HT-29 (cell line): ENCODE results near the gene CIZ1. TPM values are rescaled to one million over a fixed set of nuclear protein-coding genes. Genes with fewer than 3 reads are reported as not detected.

Source experiments
- DNase-seq: peaks from one replicate; pipeline ENCODE4 v3.0.0-alpha.2; 2015; ENCODE audit warnings: low spot score
- total RNA-seq: library from RNA; depleted of rRNA; stranded (reverse); fragments of >200 nt; shearing (Covaris generic); gene quantifications from 2 replicates; pipeline ENCODE4 v1.2.3, GENCODE V29; 2014

CIZ1 gene
- total RNA-seq, 1 experiment from 2014 or later = 99.1 TPM

DNA sequence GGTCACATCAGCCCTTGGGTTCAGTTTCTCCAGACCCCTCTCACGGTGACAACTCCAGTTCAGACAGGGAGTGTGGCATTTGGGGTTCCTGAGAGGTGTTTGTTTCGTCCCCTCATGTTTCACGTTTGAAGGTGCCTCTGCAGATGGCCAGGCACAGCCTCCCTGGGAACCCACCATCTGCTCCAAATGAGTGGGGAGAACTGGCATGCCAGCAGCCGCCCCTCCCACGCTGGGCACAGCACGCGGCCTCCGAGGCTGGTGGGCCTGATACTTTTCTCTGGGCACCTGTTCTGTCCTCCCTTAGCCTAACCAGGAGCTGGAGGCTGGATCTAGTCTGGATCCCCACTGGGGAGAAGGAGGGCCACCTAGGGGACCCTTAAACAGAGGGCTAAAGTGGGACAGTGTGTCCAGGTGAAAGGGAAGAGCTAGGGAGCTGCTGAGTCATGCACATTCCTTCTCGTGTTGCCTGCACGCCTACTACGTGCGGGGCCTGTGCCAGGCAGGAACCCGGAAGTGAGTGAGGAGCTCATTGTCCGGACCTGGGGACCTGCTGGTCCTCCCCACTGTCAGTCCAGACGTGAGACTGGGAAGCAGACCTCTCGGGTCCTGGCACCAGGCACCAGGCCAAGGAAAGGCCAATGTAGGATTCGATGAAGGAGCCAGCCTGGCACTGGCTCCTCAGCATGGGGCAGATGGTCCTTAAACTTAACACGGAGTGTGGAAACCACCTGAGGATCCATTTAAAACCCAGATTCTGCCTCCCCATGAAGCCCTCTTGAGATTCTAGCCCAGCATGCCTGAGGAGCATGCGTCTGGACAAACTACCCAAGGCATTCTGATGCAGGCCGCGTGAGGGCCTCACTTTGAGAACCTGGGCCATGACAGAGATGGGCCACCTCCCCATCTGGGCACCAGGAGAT is 23.5 kb upstream of the CIZ1 start:
- DNase-seq = peak; percentile 47

DNA sequence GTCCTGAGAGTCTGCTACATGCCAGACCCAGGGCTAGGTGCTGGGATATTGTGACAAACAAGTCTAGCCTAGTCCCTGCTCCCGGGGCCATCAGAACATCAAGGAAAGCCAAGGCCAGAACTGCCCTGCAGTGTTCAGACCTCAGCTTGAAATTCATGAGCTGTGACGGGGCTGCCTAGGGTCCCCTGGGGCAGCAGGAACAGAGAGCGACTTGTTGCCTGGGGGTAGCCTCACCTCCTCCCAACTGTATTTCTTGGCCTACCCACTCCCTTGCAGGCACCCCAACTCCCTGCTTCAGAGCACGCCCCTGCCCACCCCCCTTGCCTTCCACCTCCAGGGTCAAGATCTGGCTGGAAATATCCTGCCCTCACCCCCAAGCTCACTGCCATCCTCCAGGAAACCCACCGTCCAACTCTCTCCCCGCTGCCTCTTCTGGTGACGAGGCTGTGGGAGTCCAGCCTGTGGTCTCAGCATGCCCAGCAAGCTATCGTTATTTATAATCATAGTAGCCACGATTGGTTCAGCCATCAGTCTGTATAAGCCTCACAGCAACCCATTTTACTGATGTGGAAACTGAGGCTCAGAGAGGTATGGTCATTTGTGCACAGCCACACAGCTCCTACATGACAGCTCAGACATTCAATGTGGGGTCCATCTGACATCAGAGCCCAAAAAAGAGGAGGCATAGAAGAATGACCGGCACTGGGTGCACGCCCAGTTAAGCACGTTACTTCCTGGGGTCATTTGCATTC is 22.6 kb upstream of the CIZ1 start:
- no peak for DNase-seq

- DNase-seq = no peak
Measured at GRCh38 chr9:128211981-128212281, 20.6 kb upstream of the CIZ1 start.

DNA sequence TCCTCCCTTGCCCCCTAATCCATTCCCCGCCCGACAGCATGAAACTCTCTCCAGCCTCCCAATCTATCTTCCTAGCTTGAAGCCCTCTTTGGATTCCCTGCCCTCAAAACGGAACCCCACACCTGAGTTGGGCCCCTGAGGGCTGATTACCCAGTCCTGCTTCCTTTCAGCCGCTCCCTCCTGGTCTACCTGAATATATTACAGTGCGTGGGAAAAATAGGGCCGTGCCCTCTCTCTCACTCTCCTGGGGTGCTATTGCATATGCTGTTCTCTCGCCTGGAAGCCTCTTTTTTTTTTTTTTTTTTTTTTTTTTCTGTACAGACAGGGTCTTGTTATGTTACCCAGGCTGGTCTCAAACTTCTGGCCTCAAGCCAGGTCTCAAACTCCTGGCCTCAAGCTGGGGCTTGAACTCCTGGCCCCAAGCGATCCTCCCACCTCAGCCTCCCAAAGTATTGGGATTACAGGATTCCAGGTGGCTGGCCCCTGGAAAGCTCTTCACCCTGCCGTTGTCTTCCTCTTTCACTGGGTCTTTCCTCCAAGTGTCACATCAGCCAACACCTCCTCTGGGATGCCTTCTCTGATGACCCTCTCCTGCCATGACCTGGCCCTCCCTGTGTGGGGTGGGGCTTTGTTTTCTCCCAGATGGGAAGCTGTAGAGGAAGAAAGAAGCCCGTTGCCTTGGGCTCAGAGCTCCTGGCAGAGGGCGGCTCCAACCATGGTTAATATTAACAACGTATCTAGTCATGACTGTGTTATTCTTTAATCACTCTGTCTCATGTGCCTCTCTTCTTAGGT is 20.0 kb upstream of the CIZ1 start:
- DNase-seq = peak; percentile 69

DNA sequence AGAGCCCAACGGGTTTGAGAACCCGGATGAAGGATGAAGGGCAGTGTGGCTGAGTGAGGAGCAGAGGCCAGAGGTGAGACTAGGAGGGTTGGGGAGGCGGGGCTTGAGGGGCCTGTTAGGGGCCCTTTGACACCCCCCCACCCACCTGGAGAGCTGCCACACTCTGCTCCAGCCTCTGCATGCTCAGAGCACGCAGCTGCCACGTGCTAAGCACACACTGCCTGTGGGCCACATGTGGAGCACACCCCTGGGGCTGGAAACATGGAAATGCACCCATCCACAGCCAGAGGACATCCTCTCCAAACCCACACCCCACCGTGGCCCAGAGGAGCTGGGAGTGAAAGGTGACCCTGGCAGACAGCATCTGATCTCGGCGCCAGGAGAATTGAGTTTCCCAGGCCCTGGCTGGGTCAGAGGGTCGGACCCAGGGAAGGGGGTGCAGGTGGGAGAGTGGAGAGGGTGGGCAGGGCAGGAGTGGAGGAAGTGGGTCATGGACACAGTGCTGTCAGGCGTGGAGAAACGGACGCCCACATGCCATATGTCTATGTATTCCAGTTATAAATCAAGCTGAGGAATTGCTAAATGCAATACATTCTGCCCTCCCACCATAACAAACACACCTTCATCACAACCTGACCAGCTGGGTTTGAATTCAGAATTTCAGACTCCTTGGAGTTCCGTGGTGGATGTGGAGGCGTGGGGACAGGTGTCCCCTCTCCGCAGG is 17.7 kb upstream of the CIZ1 start:
- DNase-seq = no peak

GRCh38 chr9:128208386-128208785 is 17.0 kb upstream of the CIZ1 start:
- no peak for DNase-seq

DNA sequence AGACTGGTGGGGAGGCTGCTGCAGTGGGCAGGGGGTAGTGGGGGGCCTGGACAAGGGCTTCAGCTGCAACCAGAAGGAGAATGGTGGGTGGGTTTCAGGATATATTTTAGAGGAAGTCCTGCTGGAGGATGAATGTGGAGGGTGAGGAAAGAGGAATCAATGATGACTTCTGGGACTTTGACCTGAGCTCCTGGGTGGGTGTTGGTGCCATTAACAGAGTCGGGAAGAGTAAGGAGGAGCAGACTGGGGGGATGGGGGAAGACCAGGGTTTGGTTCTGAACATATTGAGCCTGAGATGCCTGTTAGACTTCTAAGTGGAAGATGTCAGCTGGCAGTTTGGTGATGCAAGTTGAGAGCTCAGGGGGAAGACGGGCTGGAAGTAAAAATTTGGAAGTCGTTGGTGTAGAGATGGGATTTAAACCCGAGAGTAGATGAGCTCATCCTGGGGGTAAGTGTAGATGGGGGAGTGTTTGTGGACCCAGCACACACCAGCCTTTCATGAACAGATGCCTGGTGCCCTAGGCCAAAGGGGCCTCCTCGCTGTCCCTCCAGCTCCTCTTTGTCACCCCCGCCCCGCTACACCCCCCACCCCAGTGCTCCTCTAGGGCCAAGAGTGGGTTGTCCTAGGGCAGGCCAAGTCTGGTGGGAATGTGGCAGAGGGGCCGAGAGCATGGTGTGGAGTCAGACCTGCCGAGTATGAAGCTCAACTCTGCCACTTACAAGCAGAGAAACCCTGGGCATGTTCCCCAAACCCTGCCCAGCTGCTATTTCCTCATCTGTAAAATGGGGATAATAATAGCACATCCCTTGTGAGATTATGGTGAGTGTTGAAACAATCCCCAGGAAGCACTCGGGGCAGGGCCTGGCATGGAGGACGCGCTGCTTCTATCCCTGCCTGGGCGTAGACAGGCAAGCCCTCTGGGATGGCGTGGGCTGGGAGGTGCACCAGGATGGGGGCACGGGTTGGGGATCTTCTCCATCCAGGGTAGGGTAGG is 15.8 kb upstream of the CIZ1 start:
- DNase-seq = no peak

DNA sequence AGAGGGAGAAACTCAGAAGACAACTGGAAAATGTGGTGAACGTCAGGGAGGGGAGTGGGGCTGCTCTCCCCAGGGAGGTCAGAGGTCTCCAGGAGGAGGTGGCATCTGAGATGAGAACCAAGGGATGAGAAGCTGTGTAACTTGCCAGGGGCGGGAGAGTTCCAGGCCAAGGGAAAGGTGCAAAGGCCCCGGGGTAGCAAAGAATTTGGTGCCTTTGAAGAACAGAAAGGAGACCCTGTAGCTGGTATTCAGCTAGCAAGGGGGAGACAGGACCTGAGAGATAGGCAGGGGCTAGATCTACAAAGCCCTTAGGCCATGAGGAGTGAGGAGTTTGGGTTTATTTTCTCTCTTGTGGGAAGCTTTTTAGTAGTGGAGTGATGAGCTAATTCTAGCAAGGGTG is 15.1 kb upstream of the CIZ1 start:
- no peak for DNase-seq

DNA sequence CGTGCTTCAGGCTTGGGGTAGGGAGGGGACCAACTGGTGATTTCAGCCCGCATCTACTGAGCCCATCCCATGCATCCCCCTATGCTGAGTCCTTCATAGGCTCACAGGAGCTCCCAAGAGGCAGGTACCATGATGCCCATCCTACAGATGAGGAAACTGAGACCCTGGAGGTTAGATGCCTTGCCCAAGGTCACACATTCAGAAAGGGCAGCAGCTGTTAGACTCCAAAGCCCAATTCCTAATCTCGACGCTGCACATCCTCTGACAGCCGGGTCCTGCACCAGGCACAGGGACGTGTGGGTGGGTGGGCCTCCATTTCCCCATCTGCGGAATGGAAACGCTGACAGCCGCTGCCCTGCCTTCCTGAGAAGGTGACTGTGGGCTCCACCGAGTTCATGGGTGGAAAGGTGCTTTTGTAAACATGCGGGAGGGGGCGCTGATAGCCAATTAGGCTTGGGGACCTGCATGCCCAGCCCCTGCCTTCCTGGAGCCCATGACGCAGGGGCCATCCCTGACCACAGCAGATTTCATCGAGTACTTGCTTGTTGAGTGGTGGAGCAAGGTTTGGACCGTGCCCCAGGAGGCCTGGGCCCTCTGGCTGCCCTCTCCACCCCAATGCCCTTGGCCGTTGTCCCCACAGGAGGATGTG is 14.0 kb upstream of the CIZ1 start:
- no peak for DNase-seq

GRCh38 chr9:128204858-128205257 is 13.5 kb upstream of the CIZ1 start:
- DNase-seq = no peak

DNA sequence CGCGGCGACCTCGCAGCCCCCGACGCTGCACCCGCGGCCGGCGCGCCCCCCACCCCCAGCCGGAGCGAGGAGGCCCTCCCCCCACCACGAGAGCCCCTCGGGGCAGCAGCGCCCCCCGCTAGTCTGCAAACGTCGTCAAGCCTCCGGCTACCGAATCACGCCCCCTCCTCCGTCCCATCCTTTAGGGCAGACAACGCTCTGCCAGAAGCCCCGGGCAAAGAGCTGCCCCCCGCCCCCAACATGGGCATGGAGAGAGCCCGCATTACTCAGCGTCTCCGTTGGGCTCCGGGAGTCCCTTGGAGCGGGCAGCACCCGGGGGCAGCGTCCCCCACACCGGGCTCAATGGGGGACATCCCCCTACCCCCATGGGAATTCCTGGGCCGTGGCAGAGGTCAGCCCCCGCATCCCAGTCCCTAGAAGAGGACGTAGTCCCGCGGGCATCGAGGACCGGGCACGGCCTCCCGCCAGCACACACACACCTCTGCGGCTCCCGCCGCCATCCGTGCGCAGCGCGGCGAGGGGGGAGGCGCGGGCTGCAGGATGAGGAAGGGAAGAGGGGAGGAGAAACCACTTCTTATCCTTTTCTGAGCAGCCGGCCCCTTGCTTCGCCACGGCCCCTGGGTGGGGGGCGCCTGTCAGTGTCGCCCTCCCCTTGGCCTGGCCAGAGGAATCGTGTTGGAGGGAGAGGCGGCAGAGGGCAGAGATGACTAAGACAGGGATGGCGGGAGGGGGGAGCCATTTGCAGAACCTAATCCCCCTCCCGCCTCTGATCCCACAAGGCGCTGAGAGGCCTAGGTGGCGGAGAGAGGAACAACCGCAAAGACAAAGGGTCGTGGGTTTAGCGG is 12.6 kb upstream of the CIZ1 start:
- DNase-seq = peak; percentile 50

GRCh38 chr9:128203024-128203706 is 11.8 kb upstream of the CIZ1 start, which contains the start of gene DNM1:
Gene DNM1 (plus strand): TSS chr9:128203379. CDS start chr9:128203471, 92 bp downstream.
- DNase-seq = peak; percentile 76

DNA sequence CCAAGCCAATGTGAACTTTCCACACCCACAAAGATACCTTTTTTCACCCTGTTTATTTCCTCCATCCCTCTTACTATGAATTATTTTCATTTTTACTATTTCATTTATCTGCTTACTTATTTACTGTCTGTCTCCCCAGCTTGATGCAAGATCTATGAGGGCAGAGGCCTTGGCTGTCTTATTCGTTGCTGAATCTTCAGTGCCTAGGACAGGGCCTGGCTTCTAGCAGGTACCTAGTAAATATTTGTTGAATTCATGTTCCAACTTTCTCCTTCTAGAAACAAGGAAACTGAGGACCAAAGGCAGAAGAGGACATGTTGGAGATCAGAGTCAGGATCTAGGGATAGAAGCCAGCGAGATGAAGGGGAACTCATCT is 11.3 kb upstream of the CIZ1 start:
- no peak for DNase-seq

GRCh38 chr9:128201441-128202369 is 10.3 kb upstream of the CIZ1 start:
- no peak for DNase-seq

DNA sequence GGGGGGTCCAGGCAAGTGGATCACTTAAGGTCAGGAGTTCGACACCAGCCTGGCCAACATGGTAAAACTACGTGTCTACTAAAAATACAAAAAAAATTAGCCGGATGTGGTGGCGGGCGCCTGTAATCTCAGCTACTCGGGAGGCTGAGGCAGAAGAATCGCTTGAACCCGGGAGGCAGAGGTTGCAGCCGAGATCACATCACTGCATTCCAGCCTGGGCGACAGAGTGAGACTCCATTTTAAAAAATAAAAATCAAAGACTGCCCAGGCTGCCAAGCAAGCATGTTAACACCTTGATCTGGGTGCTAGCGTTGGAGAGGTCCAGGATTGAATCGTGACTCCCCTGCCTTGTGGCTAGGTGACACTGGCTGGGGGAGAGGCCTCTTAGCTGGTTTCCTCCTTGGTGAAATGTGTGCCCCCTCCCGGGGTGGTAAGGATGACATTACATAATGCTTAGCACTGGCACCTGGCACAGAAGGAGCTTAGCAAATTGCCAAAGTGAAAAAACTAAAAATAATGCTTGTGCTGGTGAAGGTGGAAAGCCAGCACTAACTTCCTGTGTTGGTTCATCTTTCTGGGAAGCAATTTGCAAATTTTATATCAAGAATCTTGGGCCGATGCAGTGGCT is 2.2 kb upstream of the CIZ1 start:
- DNase-seq = no peak

- peak; percentile 98 for DNase-seq
Measured at GRCh38 chr9:128192601-128193371, 1.4 kb upstream of the CIZ1 start.
